HG03196 (cell line): ENCODE measurements around the gene NEURL2.
"Not testable (repeated sequence)": the region's sequence is repeated elsewhere in the genome, so short reads cannot be mapped to it uniquely, and the experiment has no call there.

Source experiments
- ATAC-seq: cut with Tn5 transposase; IDR thresholded peaks from one replicate; pipeline ENCODE4 v1.9.1; 2021; ENCODE audit not compliant: unreplicated experiment

NEURL2 gene

GRCh38 chr20:45901332-45901731 is 10.3 kb upstream of the NEURL2 start:
- ATAC-seq: not testable (repeated sequence)

GRCh38 chr20:45899046-45899835 is 8.2 kb upstream of the NEURL2 start:
- ATAC-seq: no peak

- ATAC-seq: no peak
Observed at GRCh38 chr20:45898285-45898684, 7.3 kb upstream of the NEURL2 start.

GRCh38 chr20:45897692-45898091 is 6.7 kb upstream of the NEURL2 start:
- ATAC-seq: no peak

GRCh38 chr20:45897289-45897688 is 6.3 kb upstream of the NEURL2 start:
- ATAC-seq: no peak

GRCh38 chr20:45896641-45897161 is 5.7 kb upstream of the NEURL2 start:
- ATAC-seq: no peak

GRCh38 chr20:45894797-45895196 is 3.8 kb upstream of the NEURL2 start:
- no peak for ATAC-seq

GRCh38 chr20:45893831-45894230 is 2.8 kb upstream of the NEURL2 start:
- no peak for ATAC-seq

GRCh38 chr20:45892828-45893500 is 2.0 kb upstream of the NEURL2 start:
- ATAC-seq: no peak

GRCh38 chr20:45892049-45892825 is 1.2 kb upstream of the NEURL2 start:
- ATAC-seq: no peak

- ATAC-seq: peak; percentile 31
Observed at GRCh38 chr20:45890077-45890984, 677 bp downstream of the NEURL2 start.

- no peak for ATAC-seq
Observed at GRCh38 chr20:45888681-45889080, 2.3 kb downstream of the NEURL2 start.

GRCh38 chr20:45887346-45887715 is 3.7 kb downstream of the NEURL2 start, which contains the start of gene SPATA25:
Gene SPATA25, minus strand, starts transcription at chr20:45887622. Its CDS starts 32 bp downstream, at chr20:45887590.
- no peak for ATAC-seq

GRCh38 chr20:45886590-45887345 is 4.2 kb downstream of the NEURL2 start:
- ATAC-seq: no peak

GRCh38 chr20:45883100-45883469 is 7.9 kb downstream of the NEURL2 start:
- no peak for ATAC-seq

GRCh38 chr20:45882469-45883099 is 8.4 kb downstream of the NEURL2 start:
- no peak for ATAC-seq

GRCh38 chr20:45880988-45881788 is 9.8 kb downstream of the NEURL2 start, which contains the start of gene ZSWIM1:
Gene ZSWIM1, plus strand, starts transcription at chr20:45881227. Its CDS starts 1,366 bp downstream, at chr20:45882593.
- ATAC-seq: peak; percentile 91

GRCh38 chr20:45878076-45878761 is 12.8 kb downstream of the NEURL2 start:
- no peak for ATAC-seq
